GM12801 (cell line): ENCODE measurements around the gene DDRGK1.

Experiments used
- TF ChIP-seq, protein P1 (sequence below): IDR thresholded peaks from one replicate; pipeline ENCODE4 v1.5.1; 2011; ENCODE audit warnings: control low read depth; ENCODE audit not compliant: insufficient read length; ENCODE audit errors: extremely low read depth

DDRGK1 gene

GRCh38 chr20:3239026-3239866 lies 34.8 kb upstream of the DDRGK1 start, which contains the start of gene SLC4A11:
SLC4A11 (minus strand) TSS chr20:3239190; CDS start chr20:3239137, 53 bp downstream.
- TF ChIP-seq, protein P1, sequence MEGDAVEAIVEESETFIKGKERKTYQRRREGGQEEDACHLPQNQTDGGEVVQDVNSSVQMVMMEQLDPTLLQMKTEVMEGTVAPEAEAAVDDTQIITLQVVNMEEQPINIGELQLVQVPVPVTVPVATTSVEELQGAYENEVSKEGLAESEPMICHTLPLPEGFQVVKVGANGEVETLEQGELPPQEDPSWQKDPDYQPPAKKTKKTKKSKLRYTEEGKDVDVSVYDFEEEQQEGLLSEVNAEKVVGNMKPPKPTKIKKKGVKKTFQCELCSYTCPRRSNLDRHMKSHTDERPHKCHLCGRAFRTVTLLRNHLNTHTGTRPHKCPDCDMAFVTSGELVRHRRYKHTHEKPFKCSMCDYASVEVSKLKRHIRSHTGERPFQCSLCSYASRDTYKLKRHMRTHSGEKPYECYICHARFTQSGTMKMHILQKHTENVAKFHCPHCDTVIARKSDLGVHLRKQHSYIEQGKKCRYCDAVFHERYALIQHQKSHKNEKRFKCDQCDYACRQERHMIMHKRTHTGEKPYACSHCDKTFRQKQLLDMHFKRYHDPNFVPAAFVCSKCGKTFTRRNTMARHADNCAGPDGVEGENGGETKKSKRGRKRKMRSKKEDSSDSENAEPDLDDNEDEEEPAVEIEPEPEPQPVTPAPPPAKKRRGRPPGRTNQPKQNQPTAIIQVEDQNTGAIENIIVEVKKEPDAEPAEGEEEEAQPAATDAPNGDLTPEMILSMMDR, result no peak

GRCh38 chr20:3238616-3239025 lies 34.1 kb upstream of the DDRGK1 start:
- TF ChIP-seq, protein P1, result no peak

DNA sequence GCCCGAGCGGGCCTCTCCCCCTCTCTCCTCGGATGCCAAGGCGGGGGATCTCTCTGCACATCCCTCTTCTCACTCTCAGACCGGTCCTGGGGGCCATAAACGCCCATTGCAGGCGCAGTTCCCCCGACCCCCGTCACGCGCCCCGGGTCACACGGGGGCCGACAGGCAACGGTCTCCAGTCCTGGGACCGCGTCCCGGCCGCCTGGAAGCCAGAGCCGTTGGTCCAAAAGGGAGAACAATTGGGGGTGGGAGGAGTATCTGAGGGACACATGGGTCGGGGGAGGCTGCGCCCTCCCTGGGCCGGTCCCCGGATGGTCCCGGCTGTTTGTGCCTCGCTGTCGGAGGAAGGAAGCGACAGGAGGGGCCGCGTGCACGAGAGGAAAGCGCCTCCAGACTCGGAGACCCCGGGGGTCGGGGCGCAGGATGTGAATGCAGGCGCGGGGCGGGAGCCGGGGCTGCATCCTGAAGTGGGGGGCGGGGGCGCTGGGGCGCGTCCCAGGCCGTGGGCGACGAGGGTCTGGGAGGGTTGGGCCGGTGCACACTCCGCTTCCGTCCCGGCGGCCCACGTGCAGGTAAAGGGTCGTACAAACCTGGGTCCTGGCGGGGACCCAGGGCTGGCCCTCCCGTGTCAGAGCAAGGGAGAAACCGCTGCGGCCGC lies 33.6 kb upstream of the DDRGK1 start:
- TF ChIP-seq, protein P1, result no peak

DNA sequence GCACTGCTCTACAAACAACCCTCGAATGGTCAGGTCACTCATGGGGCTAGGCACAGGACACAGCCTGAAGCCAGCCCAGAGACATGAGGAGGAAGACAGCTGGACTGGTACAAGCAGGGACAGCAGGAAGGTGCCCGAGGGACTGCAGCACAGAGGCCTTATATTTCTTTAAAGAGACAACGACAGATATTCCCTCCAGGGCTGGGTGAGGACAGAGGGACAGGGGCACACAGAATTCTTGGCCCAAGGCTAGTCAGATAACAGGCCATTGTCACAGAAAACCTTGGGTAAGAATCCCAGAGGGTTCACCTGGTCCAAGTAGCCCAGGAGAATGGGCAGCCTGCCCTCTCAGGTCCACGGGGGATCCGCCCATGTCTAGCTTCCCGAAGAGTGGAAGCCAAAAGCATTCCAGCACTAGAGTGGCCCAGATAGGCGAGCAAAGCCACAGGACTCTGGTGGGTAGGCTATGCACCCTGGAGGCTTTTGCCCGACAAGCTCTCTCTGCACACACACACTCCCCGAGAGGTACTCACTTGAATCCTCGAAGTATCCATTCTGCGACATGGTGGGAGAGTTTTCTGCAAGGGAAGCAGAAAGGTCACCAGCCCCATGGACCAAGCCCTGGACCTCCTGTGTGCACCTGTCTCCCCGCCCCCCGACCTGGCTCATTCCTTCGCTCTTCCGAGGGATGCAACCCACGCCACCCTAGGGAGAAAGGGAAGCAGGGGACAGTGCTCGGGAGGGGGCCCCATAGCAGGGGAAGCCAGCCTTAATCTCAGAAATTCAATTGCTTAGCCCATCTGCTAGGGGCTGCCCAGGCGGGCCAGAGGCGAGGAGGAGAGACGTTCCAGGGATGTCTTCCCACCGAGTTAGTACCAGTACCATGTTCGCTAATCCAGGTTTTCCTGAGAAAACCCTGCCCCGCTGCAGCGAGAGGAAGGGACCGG lies 32.8 kb upstream of the DDRGK1 start:
- TF ChIP-seq, protein P1, result no peak

DNA sequence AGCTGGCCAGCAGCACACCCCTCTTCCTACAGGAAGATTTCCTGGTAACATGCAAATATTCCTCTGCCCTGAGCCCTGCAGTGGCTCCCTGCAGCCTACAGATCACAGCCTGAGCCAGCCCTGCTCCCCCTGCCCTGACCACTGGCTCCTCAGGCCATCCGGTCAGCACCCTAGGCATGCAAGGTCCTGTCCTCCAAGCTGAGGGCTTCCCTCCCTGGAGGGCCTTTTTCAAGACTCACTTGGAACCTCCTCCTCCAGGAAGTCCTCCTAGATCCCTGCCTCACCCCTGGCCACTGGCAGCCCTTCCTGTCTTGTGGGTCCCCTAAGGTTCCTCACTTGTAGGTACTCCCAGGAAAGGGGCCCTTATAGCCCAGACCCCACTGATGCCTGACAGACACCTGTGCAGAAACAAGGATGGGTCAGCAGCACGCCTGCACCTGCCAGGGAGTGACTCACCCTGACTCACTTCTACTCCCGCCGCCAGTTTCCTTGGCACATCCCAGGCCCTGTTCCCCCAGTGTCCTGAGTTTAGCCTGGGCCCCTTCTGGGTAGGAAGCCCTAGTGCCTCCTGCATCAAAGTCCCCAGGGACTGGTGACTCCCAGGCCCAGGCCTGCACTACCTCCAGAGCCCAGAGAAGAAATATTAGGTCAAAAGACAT lies 31.3 kb upstream of the DDRGK1 start:
- TF ChIP-seq, protein P1, result no peak

- TF ChIP-seq, protein P1, result no peak
These were observed 29.6 kb upstream of the DDRGK1 start for GRCh38 chr20:3233991-3234498.
